Neuronal stem cell (in vitro differentiated cells): ENCODE data around the gene METTL2A.
"Not testable (repeated sequence)": the region's sequence is repeated elsewhere in the genome, so short reads cannot be mapped to it uniquely, and the experiment has no call there.

Source experiments
- DNase-seq: peaks from one replicate; pipeline ENCODE4 v3.0.0-alpha.2; 2013; ENCODE audit warnings: low spot score
- H2AFZ ChIP-seq: one replicate; pipeline ENCODE4 v1.6.1; 2013; ENCODE audit warnings: mild to moderate bottlenecking, low read length, inconsistent platforms
- H2AK5ac ChIP-seq: 2 replicates; pipeline ENCODE4 v1.6.1; 2013; ENCODE audit warnings: low read depth, mild to moderate bottlenecking, inconsistent platforms, low read length, moderate library complexity, mixed read lengths
- H2BK120ac ChIP-seq: 2 replicates; pipeline ENCODE4 v1.6.1; 2013; ENCODE audit warnings: low read depth, mild to moderate bottlenecking, inconsistent platforms, low read length, moderate library complexity, mixed read lengths
- H2BK12ac ChIP-seq: one replicate; pipeline ENCODE4 v1.6.1; 2013; ENCODE audit warnings: low read length, inconsistent platforms
- H2BK15ac ChIP-seq: 2 replicates; pipeline ENCODE4 v1.6.1; 2013; ENCODE audit warnings: mild to moderate bottlenecking, low read length, inconsistent platforms, mixed read lengths
- H2BK5ac ChIP-seq: one replicate; pipeline ENCODE4 v1.6.1; 2013; ENCODE audit warnings: inconsistent platforms, mild to moderate bottlenecking, low read length, moderate library complexity
- H3K14ac ChIP-seq: one replicate; pipeline ENCODE4 v1.6.1; 2013; ENCODE audit warnings: low read length, inconsistent platforms
- H3K18ac ChIP-seq: 2 replicates; pipeline ENCODE4 v1.6.1; 2013; ENCODE audit warnings: low read length, inconsistent platforms
- H3K23ac ChIP-seq: 2 replicates; pipeline ENCODE4 v1.6.1; 2013; ENCODE audit warnings: low read depth, mild to moderate bottlenecking, mixed read lengths, low read length, inconsistent platforms; ENCODE audit not compliant: poor library complexity
- H3K27ac ChIP-seq: replicated peaks from 3 replicates; pipeline ENCODE4 v1.5.1; 2013; ENCODE audit warnings: low read length, inconsistent platforms
- H3K27me3 ChIP-seq, 3 experiments: 2 replicates each; pipeline ENCODE4 v1.6.1; 2013; ENCODE audit warnings: low read length in 3 of 3, mild to moderate bottlenecking in 2 of 3, inconsistent platforms in 1 of 3, low read depth in 1 of 3, mixed read lengths in 1 of 3, moderate library complexity in 1 of 3; ENCODE audit not compliant: control insufficient read depth in 3 of 3, insufficient read depth in 3 of 3
- H3K36me3 ChIP-seq, 2 donors: replicated peaks in 1 of 2; 2 replicates each; pipeline ENCODE4 v1.6.1; 2013; ENCODE audit warnings: low read length in 2 of 2; ENCODE audit not compliant: control insufficient read depth in 2 of 2, insufficient read depth in 2 of 2
- H3K4ac ChIP-seq: 2 replicates; pipeline ENCODE4 v1.6.1; 2013; ENCODE audit warnings: inconsistent platforms, mild to moderate bottlenecking, low read length, moderate library complexity
- H3K4me1 ChIP-seq, 2 donors: 1 replicate in 1 of 2; 2 replicates in 1 of 2; pipeline ENCODE4 v1.6.1; 2013; ENCODE audit warnings: low read length in 2 of 2, low read depth in 1 of 2; ENCODE audit not compliant: control insufficient read depth in 2 of 2, insufficient read depth in 1 of 2
- H3K4me2 ChIP-seq: one replicate; pipeline ENCODE4 v1.6.1; 2013; ENCODE audit warnings: mild to moderate bottlenecking, low read length, inconsistent platforms; ENCODE audit not compliant: insufficient read depth, poor library complexity, severe bottlenecking
- H3K4me3 ChIP-seq, 2 donors: 2 replicates each; pipeline ENCODE4 v1.5.1; 2013; ENCODE audit warnings: low read length in 2 of 2, mild to moderate bottlenecking in 2 of 2, inconsistent platforms in 1 of 2, moderate library complexity in 1 of 2
- H3K79me1 ChIP-seq: one replicate; pipeline ENCODE4 v1.6.1; 2013; ENCODE audit warnings: low read depth, mild to moderate bottlenecking, inconsistent platforms, low read length, moderate library complexity
- H3K9ac ChIP-seq: one replicate; pipeline ENCODE4 v1.6.1; 2013; ENCODE audit warnings: mild to moderate bottlenecking, low read depth, low read length, inconsistent platforms; ENCODE audit not compliant: poor library complexity
- H3K9me3 ChIP-seq, 2 donors: replicated peaks in 1 of 2; 2 replicates each; pipeline versions ENCODE3 to v1.6.1; 2013; ENCODE audit warnings: low read length in 2 of 2, mild to moderate bottlenecking in 2 of 2, inconsistent platforms in 1 of 2, low read depth in 1 of 2, mixed read lengths in 1 of 2, moderate library complexity in 1 of 2; ENCODE audit not compliant: control insufficient read depth in 2 of 2, insufficient read depth in 1 of 2
- H4K8ac ChIP-seq: one replicate; pipeline ENCODE4 v1.6.1; 2013; ENCODE audit warnings: low read depth, mild to moderate bottlenecking, inconsistent platforms, low read length, moderate library complexity
- H4K91ac ChIP-seq: one replicate; pipeline ENCODE4 v1.6.1; 2013; ENCODE audit warnings: low read length, low read depth, mild to moderate bottlenecking, inconsistent platforms; ENCODE audit not compliant: poor library complexity
- WGBS, 2 donors: extraction: QIAGEN DNeasy Blood & Tissue Kit; methylation state at CpG; one replicate each; pipeline ENCODE4 v1.1.7; 2013; ENCODE audit warnings: missing lambda C conversion rate in 2 of 2, mixed read lengths in 1 of 2; ENCODE audit not compliant: insufficient read length in 2 of 2, insufficient replicate concordance in 1 of 2; ENCODE audit errors: extremely low coverage in 2 of 2; 5-methylcytosine and 5-hydroxymethylcytosine counted together

METTL2A gene

GRCh38 chr17:62477111-62477510, 53.4 kb downstream of the METTL2A start:
- H3K9ac ChIP-seq, H3K27me3 ChIP-seq, H2BK15ac ChIP-seq, H2AFZ ChIP-seq, H3K14ac ChIP-seq, H2BK5ac ChIP-seq, H3K18ac ChIP-seq, H3K4ac ChIP-seq, H2BK120ac ChIP-seq, H2AK5ac ChIP-seq, H3K9me3 ChIP-seq, H3K27ac ChIP-seq, H3K23ac ChIP-seq, H2BK12ac ChIP-seq, DNase-seq, H3K79me1 ChIP-seq, H4K91ac ChIP-seq, H3K4me1 ChIP-seq, H4K8ac ChIP-seq: not testable (repeated sequence)
- Histone ChIP-seq H3K4me2 (peak overlapping the region; percentile 11), H3K4me3 (peak overlapping the region in 1 of 2 donors; percentile 54), H3K36me3 (peaks cover 1 to 23% of the 10 kb centered on the region in 2 donors)
- WGBS, 2 donors = no CpG with 5 or more reads among the region's 8 CpGs

- H3K4ac ChIP-seq, H3K27ac ChIP-seq, H4K8ac ChIP-seq, H2BK120ac ChIP-seq, H3K27me3 ChIP-seq, H2BK15ac ChIP-seq, H2BK12ac ChIP-seq, H2AK5ac ChIP-seq, H4K91ac ChIP-seq, H2BK5ac ChIP-seq, DNase-seq, H3K14ac ChIP-seq, H3K4me1 ChIP-seq, H3K79me1 ChIP-seq, H3K9me3 ChIP-seq: not testable (repeated sequence)
- peak overlapping the region; percentile 57 for H3K18ac ChIP-seq
- H3K23ac ChIP-seq = peak overlapping the region; percentile 55
- peak overlapping the region; percentile 60 for H3K9ac ChIP-seq
- H3K36me3 ChIP-seq = peaks cover 2 to 30% of the 10 kb centered on the region in 2 donors
- peak overlapping the region; percentile 86 for H2AFZ ChIP-seq
- H3K4me3 ChIP-seq = peak overlapping the region; percentile 54 to 86
- H3K4me2 ChIP-seq = peak overlapping the region; percentile 62
- WGBS, 2 donors = no CpG with 5 or more reads among the region's 61 CpGs
Observed at GRCh38 chr17:62477718-62478408, 54.2 kb downstream of the METTL2A start.

GRCh38 chr17:62478424-62478879, 54.8 kb downstream of the METTL2A start, which contains the start of gene TLK2:
TLK2 (plus strand) TSS chr17:62478825; CDS start chr17:62481126, 2,301 bp downstream.
- peak; percentile 82 for DNase-seq
- H3K9ac ChIP-seq = peak within 1 kb of the TSS; percentile 60
- H3K27me3 ChIP-seq = no peaks in the 10 kb centered on the region
- H3K18ac ChIP-seq = peak within 1 kb of the TSS; percentile 76
- H4K8ac ChIP-seq = no peak within 1 kb of the TSS
- WGBS, 2 donors = no CpG with 5 or more reads among the region's 59 CpGs
- H3K4me3 ChIP-seq = peak within 1 kb of the TSS; percentile 66 to 86
- no peak within 1 kb of the TSS for H3K4ac ChIP-seq
- H2BK15ac ChIP-seq = no peak within 1 kb of the TSS
- no peak within 1 kb of the TSS for H2BK120ac ChIP-seq
- no peak within 1 kb of the TSS for H2AK5ac ChIP-seq
- peak within 1 kb of the TSS; percentile 20 for H3K27ac ChIP-seq
- H3K14ac ChIP-seq = no peak within 1 kb of the TSS
- peak within 1 kb of the TSS; percentile 86 for H2AFZ ChIP-seq
- H4K91ac ChIP-seq = no peak within 1 kb of the TSS
- no peak within 1 kb of the TSS for H2BK5ac ChIP-seq
- peak within 1 kb of the TSS; percentile 62 for H3K4me2 ChIP-seq
- peaks cover 2 to 34% of the 10 kb centered on the region in 2 donors for H3K36me3 ChIP-seq
- peaks cover 0 to 5% of the 10 kb centered on the region in 2 donors for H3K9me3 ChIP-seq
- H3K79me1 ChIP-seq = peaks cover 2% of the 10 kb centered on the region
- peak within 1 kb of the TSS; percentile 55 for H3K23ac ChIP-seq
- H2BK12ac ChIP-seq = no peak within 1 kb of the TSS
- H3K4me1 ChIP-seq = no peaks in the 10 kb centered on the region

GRCh38 chr17:62478880-62479638, 55.4 kb downstream of the METTL2A start:
- not testable (repeated sequence) for H2BK5ac ChIP-seq, H3K27ac ChIP-seq, H4K91ac ChIP-seq, H3K4ac ChIP-seq, H3K27me3 ChIP-seq, H3K9me3 ChIP-seq, H3K14ac ChIP-seq, H4K8ac ChIP-seq, H3K79me1 ChIP-seq, H3K4me1 ChIP-seq, H2BK12ac ChIP-seq, DNase-seq, H2BK120ac ChIP-seq, H2BK15ac ChIP-seq, H2AK5ac ChIP-seq, H3K23ac ChIP-seq
- H3K4me3 ChIP-seq = peak overlapping the region; percentile 66 to 85
- no CpG with 5 or more reads among the region's 84 CpGs for WGBS, 2 donors
- H3K4me2 ChIP-seq = peak overlapping the region; percentile 54
- peaks cover 2 to 35% of the 10 kb centered on the region in 2 donors for H3K36me3 ChIP-seq
- H3K18ac ChIP-seq = peak overlapping the region; percentile 76
- H3K9ac ChIP-seq = peak overlapping the region; percentile 44
- H2AFZ ChIP-seq = peak overlapping the region; percentile 59
